ENCODE measurements around the gene CD101.

The CD101 gene

DNA sequence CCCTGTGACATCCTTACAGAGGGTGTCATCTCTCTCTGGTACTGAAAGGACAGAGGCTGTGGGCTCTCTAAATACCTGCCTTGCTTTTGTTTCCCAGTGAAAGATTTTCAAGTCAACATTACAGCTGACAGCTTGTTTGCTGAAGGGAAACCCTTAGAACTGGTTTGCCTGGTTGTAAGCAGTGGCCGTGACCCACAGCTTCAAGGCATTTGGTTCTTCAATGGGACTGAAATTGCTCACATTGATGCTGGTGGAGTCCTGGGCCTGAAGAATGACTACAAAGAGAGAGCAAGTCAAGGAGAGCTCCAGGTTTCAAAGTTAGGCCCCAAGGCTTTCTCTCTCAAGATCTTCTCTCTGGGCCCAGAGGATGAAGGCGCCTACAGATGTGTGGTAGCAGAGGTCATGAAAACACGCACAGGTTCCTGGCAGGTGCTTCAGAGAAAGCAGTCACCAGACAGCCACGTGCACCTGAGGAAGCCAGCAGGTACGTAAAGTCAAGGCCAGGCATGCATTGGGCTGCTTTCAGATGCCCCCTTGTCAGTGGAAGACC, 11.8 kb downstream of the CD101 start:
- no peak for DNase-seq (ENCODE audit: low read depth in 2 of 2)

GRCh38 chr1:117014209-117014608, 12.6 kb downstream of the CD101 start:
- DNase-seq (ENCODE audit: low read depth in 2 of 2), result no peak

DNA sequence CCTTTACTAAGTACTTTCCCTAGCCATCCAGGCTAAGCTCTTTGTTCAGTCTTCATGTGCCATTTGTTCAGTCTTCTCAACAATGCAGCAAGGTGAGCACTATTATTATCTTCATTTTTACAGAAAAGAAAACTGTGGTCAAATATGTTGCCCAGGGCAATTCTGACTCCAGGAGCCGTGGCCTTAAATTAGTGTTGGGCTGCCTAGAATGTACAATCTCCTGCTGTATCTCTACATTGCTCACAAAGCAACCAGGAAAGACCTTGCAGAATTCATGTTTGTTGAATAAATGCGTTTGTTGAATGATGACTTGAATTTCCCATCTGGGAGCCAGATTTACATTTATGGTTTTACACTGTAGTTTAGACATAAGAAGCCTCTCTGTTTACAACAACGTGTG, 14.2 kb downstream of the CD101 start:
- DNase-seq (ENCODE audit: low read depth in 2 of 2), result no peak

DNA sequence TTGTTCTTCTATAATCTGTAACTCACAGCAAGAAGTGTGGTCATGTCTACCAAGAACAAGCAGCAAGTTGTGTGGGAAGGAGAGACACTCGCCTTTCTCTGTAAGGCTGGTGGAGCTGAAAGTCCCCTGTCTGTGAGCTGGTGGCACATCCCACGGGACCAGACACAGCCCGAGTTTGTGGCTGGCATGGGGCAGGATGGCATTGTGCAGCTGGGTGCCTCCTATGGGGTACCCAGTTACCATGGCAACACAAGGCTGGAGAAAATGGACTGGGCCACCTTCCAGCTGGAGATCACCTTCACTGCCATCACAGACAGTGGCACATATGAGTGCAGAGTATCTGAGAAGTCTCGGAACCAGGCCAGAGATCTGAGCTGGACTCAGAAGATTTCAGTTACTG, 15.5 kb downstream of the CD101 start:
- DNase-seq (ENCODE audit: low read depth in 2 of 2), result no peak

DNA sequence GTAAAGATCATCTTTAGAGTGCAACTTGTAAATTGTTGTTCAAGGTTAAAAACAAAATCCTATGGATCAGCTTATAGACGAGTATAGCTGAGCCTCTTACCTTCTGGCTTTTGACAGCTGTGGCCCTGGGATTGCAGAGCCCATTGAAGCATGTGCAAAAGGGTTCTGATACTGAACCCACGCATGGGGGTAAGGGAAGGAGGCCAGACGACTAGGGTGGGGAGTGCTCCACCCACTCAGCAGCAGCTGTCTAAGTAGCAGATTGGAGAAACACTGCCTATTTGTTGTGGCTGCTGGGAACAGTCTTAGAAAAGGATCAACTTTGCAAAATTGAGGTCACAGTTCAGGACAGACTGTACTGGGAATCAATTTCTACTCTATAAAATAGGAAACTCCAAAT, 16.1 kb downstream of the CD101 start:
- DNase-seq (ENCODE audit: low read depth in 2 of 2), result no peak

DNA sequence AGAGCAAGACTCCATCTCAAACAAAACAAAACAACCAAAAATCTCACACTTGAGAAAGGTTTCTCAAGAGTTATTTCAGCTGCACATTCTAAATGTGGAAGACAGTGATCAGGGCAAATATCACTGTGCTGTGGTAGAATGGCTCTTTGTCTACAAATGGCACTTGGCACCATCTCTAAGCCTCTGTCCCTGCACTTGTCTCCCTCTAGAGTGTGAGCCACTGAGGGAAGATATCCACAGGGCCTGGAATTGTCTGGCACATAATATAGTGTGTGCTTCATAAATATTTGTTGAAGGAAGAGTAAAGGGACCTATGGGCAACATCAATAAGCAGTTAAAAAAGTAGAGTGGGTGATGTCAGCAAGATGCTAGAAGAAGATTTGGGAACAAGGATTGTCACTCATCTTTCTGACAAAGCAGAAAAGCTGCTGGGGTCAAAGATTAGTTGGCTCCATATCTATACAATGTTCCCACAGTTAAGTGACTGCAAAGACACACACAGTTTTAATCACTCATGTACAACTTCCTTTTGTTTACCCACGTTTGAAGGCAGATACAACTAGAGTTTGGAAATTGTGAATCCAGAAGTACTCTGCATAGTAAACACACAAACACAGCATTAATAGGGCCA, 19.1 kb downstream of the CD101 start:
- no peak for DNase-seq (ENCODE audit: low read depth in 2 of 2)

DNA sequence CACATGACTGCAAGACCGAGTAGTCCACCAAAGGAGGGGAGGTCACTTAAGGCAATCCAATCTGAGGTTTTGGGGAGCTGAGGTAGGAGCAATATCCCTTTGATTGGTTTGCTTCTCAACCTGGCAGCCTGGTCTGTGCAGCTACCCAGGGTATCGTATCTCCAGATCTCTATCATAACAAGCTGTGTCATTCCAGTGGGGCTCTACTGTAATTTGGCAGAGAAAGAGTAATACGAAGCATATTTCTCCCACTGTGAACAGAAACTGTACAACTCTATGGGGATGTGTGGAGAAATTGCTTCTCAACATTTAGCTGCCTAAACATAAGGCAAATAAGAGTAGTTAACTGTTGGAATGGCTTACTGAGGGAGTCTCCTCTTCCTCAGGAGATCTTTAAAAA, 20.6 kb downstream of the CD101 start:
- no peak for DNase-seq (ENCODE audit: low read depth in 2 of 2)

- DNase-seq (ENCODE audit: low read depth in 2 of 2), result no peak
These were observed 24.0 kb downstream of the CD101 start for GRCh38 chr1:117025568-117025967.

- no peak for DNase-seq (ENCODE audit: low read depth in 2 of 2)
These were observed 24.8 kb downstream of the CD101 start for GRCh38 chr1:117026361-117026760.

GRCh38 chr1:117029685-117030084, 28.1 kb downstream of the CD101 start:
- DNase-seq (ENCODE audit: low read depth in 2 of 2), result no peak

DNA sequence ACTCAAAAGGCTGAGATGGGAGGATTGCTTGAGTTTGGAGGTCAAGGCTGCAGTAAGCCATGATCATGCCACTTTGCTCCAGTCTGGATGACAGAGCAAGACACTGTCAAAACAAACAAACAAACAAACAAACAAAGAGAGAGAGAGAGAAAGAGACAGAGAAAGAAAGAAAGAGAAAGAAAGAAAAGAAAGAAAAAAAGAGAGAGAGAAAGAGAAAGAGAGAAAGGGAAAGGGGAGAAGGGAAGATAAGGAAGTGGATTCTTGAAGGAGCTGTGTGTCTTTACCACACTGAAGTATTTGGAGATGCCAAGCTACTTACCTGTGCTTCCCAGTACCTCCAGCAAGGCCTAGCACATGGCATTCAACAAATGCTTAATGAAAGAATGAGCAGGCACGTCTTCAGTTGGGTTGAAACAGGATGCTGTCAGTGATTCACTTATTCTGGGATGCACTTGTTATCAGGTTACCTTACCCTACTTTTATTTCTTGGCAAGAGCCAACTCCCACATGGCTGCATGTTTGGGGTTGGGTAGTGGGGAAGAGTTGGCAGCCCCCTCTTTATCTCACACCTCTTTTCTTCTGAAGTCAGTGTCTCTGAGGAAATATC, 28.8 kb downstream of the CD101 start:
- no peak for DNase-seq (ENCODE audit: low read depth in 2 of 2)

GRCh38 chr1:117032266-117032665, 30.7 kb downstream of the CD101 start:
- no peak for DNase-seq (ENCODE audit: low read depth in 2 of 2)

DNA sequence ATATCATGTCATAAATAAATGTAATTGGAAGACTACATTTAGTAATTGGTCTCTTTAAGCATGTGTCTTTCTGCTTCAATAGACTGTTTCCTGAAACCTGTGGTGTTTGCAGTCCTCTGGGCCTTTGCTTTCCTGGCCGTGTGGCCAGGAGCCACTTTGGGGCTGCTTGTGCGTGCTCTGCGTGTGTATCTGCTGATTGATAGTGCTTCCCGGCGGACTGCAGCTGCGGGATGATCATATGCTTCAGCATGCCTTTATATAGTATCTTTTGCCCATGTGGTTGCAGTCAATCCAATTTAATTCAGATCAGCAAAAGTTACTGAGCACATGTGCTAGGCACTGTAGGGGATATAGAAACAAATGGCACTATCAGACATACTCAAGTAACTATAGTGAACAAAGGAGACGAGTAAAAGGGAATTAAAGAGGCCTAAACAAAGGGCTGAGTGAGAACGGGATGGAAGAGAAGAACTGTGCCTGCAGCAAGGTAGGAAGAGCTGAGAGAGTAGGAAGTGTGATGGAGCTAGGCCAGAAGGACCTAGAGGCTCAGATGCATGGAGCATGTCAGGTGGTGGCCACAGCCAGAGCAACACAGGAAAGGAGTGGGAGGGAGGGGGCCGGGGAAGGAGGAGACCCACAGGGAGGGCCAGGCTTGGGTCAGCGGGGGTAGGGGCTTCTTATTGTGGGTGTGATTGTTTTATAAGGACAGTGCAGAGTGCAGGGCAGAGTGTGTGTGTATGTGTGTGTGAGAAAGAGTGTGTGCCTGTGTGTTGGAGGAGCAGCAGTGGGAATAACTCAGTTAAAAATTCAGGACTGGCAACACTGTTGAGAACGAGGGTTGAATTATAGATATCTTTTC, 31.4 kb downstream of the CD101 start:
- DNase-seq (ENCODE audit: low read depth in 2 of 2), result no peak

DNA sequence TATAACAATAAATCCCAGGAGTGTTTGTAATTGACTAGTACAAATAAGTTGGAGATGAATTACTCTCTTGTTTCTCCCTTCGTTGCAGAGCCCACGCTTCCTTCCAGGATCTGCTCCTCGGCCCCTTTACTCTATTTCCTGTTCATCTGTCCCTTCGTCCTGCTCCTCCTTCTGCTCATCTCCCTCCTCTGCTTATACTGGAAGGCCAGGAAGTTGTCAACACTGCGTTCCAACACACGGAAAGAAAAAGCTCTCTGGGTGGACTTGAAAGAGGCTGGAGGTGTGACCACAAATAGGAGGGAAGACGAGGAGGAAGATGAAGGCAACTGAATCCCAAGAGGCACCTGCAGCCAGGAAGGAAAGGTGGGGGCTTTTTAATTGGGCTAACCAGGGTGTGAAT, 32.2 kb downstream of the CD101 start:
- DNase-seq (ENCODE audit: low read depth in 2 of 2), result no peak

- DNase-seq (ENCODE audit: low read depth in 2 of 2), result no peak
These were observed 33.3 kb downstream of the CD101 start for GRCh38 chr1:117034791-117035290.

DNA sequence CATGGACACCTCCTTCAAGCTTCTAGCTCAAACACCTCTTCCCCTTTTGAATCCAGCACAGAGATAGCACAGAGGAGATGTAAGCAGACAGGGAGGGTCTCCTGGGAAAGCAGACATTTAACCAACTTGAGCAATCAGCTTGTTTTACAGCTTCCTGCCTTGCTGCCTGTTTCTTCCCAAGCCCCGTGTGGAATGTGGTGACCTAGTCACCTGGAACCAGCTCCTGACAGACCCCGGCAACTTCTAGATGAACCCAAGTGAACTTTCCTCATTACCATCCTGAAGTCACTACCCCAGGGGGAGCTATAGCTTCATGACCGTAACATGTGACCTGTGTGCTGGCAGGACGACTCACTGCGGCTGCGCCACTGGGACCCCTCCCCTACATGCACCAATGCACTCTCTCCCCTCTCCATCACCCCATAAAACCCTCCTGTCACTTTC, 34.5 kb downstream of the CD101 start:
- DNase-seq (ENCODE audit: low read depth in 2 of 2), result no peak

GRCh38 chr1:117037802-117038201, 36.2 kb downstream of the CD101 start:
- DNase-seq (ENCODE audit: low read depth in 2 of 2), result no peak

DNA sequence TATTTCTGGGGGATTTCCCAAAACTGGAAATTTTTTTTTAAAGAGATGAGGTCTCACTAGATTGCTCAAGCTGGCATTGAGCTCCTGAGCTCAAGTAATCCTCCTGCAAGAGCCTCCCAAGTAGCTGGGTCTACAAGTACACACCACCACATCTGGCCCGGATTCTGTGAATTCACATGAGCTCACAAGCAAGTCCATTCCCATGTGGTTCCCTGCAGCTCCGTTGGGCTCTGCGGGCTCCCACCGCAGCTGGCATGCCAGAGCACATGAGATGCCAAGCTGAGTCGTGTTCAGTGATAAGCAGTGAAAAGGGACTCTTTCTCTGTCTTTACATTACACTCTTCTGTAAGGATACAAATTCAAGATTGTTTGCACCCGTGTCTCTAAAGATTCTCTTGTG, 36.7 kb downstream of the CD101 start:
- no peak for DNase-seq (ENCODE audit: low read depth in 2 of 2)

DNA sequence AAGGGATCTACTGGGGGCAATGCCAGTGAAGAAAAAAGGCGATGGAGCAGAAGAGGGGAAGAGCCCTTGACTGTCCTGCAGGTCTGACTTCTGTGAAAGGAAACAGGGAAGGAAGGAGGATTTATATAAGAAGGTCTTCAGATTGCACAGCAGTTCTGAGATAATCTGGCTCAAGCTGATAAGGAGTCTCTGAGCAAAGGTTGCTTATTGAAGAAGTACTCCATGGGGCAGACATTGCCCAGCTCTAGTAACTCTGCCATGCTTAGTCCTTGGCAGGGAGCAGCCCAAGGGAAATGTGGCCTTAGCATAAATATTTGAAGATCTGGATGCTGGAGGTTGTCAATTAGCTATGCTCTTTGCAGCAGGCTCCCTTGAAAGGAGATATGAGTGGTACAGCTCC, 42.7 kb downstream of the CD101 start:
- DNase-seq (ENCODE audit: low read depth in 2 of 2), result no peak

- no peak for DNase-seq (ENCODE audit: low read depth in 2 of 2)
These were observed 44.1 kb downstream of the CD101 start for GRCh38 chr1:117045644-117046043.

DNA sequence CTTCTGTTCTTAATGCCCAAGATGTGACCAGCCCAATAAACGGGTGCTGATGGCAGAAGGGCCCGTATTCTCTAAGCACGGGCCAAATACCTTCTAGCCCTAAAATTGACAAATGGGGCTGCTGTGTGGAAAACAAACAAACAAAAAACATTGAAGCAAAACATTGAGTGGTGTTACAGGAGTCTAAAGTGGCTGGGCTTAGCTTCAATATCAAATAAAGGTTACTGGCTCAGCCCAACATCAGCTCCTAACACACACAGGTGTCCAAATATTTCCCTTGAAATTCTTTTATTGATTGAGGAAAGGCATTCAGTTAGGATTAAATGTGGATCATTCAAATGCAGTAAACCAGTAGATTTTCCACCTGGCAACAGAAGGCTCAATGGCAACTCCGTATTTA, 45.2 kb downstream of the CD101 start:
- DNase-seq (ENCODE audit: low read depth in 2 of 2), result no peak

- DNase-seq (ENCODE audit: low read depth in 2 of 2), result no peak
These were observed 45.7 kb downstream of the CD101 start for GRCh38 chr1:117047271-117047670.

DNA sequence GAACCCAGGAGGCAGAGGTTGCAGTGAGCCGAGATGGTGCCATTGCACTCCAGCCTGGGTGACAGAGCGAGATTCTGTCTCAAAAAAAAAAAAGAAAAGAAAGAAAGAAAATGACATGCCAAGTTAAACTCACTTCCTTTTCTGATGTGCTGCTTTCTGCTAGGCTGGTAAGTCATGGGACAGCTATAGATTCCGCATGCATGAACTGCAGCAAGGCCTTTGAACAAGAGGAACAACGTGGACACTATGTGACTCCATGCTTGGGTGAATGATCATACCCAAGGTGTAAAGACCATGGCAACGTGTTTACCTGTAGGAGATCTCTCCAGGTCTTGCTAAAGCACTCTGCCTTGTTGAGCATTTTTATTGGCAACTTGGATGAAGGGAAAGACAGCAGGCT, 48.3 kb downstream of the CD101 start:
- no peak for DNase-seq (ENCODE audit: low read depth in 2 of 2)
